ENCODE measurements around the gene MACROD2. TPM values are rescaled to one million over a fixed set of nuclear protein-coding genes. Genes with fewer than 3 reads are reported as not detected.

Gene MACROD2
- total RNA-seq, 2 donors from 2014 or later = not detected

- no peak for ATAC-seq (replicated peaks in 1 of 2)
- no peak overlapping the region for H3K4me3 Mint-ChIP-seq
- no peak overlapping the region for H3K27ac Mint-ChIP-seq
These were observed 805.5 kb downstream of the MACROD2 start for GRCh38 chr20:14800707-14801425.

DNA sequence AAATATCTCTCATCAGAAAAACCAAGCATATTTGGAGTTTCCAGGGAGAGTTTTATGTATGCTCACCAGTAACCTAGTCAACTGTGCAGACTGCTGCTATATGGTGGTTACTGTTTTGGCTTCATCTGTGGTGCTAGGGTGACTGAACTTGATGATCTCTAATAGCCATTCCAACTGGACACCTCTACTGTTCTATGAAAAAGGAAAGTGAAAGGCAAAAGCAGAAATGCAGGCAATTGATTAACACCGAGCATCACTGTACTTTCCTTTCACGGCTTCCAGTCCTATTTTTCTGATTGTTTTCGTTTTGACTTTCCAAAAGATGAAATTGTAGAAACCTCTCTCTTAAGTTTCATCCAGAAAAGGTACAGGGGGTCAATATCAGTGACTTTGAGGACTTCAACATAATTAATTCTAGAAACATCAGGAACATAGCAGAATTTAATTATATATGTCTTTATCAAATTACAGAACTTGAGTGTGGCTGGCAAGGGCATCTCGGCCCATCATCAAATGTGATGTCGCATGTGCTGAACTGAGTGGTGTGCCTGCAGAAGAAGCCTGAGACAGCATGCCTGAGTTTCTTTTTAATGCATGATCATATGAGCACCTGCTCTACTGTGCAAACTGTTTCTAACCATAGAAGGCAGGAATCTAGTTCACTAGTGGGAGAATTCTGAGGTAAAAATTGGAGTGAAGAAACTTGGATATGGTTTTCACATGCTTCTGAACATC lies 806.4 kb downstream of the MACROD2 start:
- H3K4me3 Mint-ChIP-seq = no peak overlapping the region
- H3K9me3 Mint-ChIP-seq = peaks cover 2 to 12% of the 10 kb centered on the region in 2 donors
- H3K27me3 Mint-ChIP-seq (ENCODE audit: low read depth) = no peaks in the 10 kb centered on the region
- ATAC-seq (replicated peaks in 1 of 2) (no peak), DNase-seq (no peak)
- no peak overlapping the region for H3K27ac Mint-ChIP-seq
- no peaks in the 10 kb centered on the region for H3K36me3 Mint-ChIP-seq (ENCODE audit: insufficient read depth in 2 of 2)
- H3K4me1 Mint-ChIP-seq (ENCODE audit: low read depth) = no peaks in the 10 kb centered on the region

More at GRCh38 chr20:14800707-14801425, 805.5 kb downstream of the MACROD2 start:
- Mint-ChIP-seq H3K36me3 (ENCODE audit: insufficient read depth in 2 of 2) (no peaks in the 10 kb centered on the region), H3K4me1 (ENCODE audit: low read depth) (no peaks in the 10 kb centered on the region), H3K27me3 (ENCODE audit: low read depth) (no peaks in the 10 kb centered on the region), H3K9me3 (peaks cover 2 to 12% of the 10 kb centered on the region in 2 donors)
- no peak for DNase-seq

DNA sequence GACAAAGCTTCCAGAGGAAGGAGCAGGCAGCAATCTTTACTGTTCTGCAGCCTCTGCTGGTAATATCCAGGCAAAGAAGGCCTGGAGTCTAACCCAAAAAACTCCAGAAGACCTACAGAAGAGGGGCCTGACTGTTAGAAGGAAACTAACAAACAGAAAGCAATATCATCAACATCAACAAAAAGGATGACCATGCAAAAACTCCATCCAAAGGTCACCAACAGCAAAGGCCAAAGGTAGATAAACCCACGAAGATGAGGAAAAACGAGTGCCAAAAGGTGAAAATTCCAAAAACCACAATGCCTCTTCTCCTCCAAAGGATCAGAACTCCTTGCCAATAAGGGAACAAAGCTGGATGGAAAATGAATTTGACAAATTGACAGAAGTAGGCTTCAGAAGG lies 811.9 kb downstream of the MACROD2 start:
- Mint-ChIP-seq H3K4me3 (no peak overlapping the region), H3K9me3 (peaks cover 15 to 20% of the 10 kb centered on the region in 2 donors), H3K36me3 (ENCODE audit: insufficient read depth in 2 of 2) (peaks cover 0 to 4% of the 10 kb centered on the region in 2 donors), H3K27me3 (ENCODE audit: low read depth) (no peaks in the 10 kb centered on the region), H3K4me1 (ENCODE audit: low read depth) (no peaks in the 10 kb centered on the region), H3K27ac (no peak overlapping the region)
- DNase-seq = no peak
- ATAC-seq (replicated peaks in 1 of 2) = no peak

GRCh38 chr20:14815340-14815739 lies 820.0 kb downstream of the MACROD2 start:
- H3K36me3 Mint-ChIP-seq (ENCODE audit: insufficient read depth in 2 of 2) = peaks cover 0 to 2% of the 10 kb centered on the region in 2 donors
- no peak for DNase-seq
- H3K9me3 Mint-ChIP-seq = peaks cover 8 to 18% of the 10 kb centered on the region in 2 donors
- H3K4me3 Mint-ChIP-seq = no peak overlapping the region
- no peaks in the 10 kb centered on the region for H3K27me3 Mint-ChIP-seq (ENCODE audit: low read depth)
- no peaks in the 10 kb centered on the region for H3K4me1 Mint-ChIP-seq (ENCODE audit: low read depth)
- no peak overlapping the region for H3K27ac Mint-ChIP-seq
- no peak for ATAC-seq (replicated peaks in 1 of 2)

- Mint-ChIP-seq H3K27ac (no peak overlapping the region), H3K9me3 (peaks cover 6 to 23% of the 10 kb centered on the region in 2 donors), H3K36me3 (ENCODE audit: insufficient read depth in 2 of 2) (peaks cover 0 to 2% of the 10 kb centered on the region in 2 donors), H3K4me3 (no peak overlapping the region), H3K4me1 (ENCODE audit: low read depth) (no peaks in the 10 kb centered on the region), H3K27me3 (ENCODE audit: low read depth) (no peaks in the 10 kb centered on the region)
- DNase-seq = no peak
- no peak for ATAC-seq (replicated peaks in 1 of 2)
These were observed 821.2 kb downstream of the MACROD2 start for GRCh38 chr20:14816471-14816870.

DNA sequence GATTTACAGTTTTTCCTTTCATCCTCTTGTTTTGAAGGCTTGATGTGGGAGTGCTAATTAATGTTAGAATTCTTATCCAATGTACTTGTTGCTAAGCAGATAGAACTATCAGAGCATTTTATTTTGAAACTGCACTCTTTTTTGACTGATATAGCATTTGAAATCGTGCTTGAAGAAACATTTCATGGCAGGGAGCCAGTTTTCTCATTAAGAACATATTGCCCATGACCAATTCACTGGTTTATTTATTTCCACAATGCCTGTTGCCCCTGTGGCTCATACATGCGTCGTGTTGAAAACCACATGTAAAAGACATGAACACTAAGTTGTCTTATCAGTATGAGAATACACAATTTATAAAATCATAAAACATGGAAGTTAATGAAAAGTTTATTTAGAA lies 821.8 kb downstream of the MACROD2 start:
- peaks cover 0 to under 1% of the 10 kb centered on the region in 2 donors for H3K36me3 Mint-ChIP-seq (ENCODE audit: insufficient read depth in 2 of 2)
- no peak overlapping the region for H3K27ac Mint-ChIP-seq
- no peaks in the 10 kb centered on the region for H3K4me1 Mint-ChIP-seq (ENCODE audit: low read depth)
- H3K27me3 Mint-ChIP-seq (ENCODE audit: low read depth) = no peaks in the 10 kb centered on the region
- ATAC-seq (replicated peaks in 1 of 2) (no peak), DNase-seq (no peak)
- peaks cover 5 to 18% of the 10 kb centered on the region in 2 donors for H3K9me3 Mint-ChIP-seq
- no peak overlapping the region for H3K4me3 Mint-ChIP-seq

DNA sequence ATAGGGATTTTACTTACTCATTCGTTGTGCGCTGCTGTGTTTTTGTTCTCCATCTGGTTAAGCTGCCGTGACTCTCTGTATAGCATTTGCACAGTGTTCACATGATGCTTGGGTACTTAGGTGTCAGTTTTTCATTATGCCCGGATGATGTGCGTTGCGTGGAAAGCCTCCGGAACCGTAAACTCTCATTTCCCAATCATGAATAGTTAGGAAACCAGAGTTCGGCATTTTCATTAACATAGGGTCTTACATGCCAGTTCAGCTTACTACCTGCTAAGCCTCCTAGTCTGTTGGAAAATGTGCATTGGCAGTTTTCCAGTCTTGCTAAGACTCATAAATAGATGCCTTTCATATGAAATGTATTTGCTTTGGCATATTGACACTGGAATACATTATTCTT lies 825.5 kb downstream of the MACROD2 start:
- no peak for DNase-seq
- no peak for ATAC-seq (replicated peaks in 1 of 2)
- Mint-ChIP-seq H3K36me3 (ENCODE audit: insufficient read depth in 2 of 2) (no peaks in the 10 kb centered on the region), H3K4me3 (no peak overlapping the region), H3K9me3 (peaks cover 5 to 15% of the 10 kb centered on the region in 2 donors), H3K27ac (no peak overlapping the region), H3K4me1 (ENCODE audit: low read depth) (no peaks in the 10 kb centered on the region), H3K27me3 (ENCODE audit: low read depth) (no peaks in the 10 kb centered on the region)

- no peak for ATAC-seq (replicated peaks in 1 of 2)
- Mint-ChIP-seq H3K4me1 (ENCODE audit: low read depth) (no peaks in the 10 kb centered on the region), H3K27me3 (ENCODE audit: low read depth) (no peaks in the 10 kb centered on the region), H3K36me3 (ENCODE audit: insufficient read depth in 2 of 2) (no peaks in the 10 kb centered on the region), H3K27ac (no peak overlapping the region), H3K9me3 (peaks cover 5 to 15% of the 10 kb centered on the region in 2 donors), H3K4me3 (no peak overlapping the region)
- no peak for DNase-seq
These were observed 825.9 kb downstream of the MACROD2 start for GRCh38 chr20:14821251-14821650.

DNA sequence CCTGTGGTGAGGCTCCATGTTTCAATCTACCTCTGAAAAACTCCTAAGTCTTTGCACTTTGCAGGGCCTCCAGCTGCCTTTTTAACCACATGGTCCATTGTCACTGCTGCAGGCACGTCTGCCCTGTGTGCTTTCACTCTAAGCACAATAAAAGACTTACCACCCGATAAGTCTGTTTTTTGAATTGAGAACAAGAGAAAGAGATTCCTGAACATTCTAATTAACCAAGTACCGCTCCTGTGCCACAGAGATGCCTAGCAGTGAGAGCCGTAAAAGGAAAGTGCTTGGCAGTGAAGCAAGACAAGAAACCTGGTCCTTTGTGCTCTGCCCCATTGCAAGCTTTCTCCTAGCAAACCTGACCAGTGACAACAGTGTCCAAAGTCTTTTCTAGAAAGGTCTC lies 829.7 kb downstream of the MACROD2 start:
- no peak for ATAC-seq (replicated peaks in 1 of 2)
- Mint-ChIP-seq H3K27me3 (ENCODE audit: low read depth) (no peaks in the 10 kb centered on the region), H3K27ac (no peak overlapping the region), H3K4me1 (ENCODE audit: low read depth) (no peaks in the 10 kb centered on the region), H3K36me3 (ENCODE audit: insufficient read depth in 2 of 2) (no peaks in the 10 kb centered on the region), H3K9me3 (peaks cover 0 to 6% of the 10 kb centered on the region in 2 donors), H3K4me3 (no peak overlapping the region)
- no peak for DNase-seq

DNA sequence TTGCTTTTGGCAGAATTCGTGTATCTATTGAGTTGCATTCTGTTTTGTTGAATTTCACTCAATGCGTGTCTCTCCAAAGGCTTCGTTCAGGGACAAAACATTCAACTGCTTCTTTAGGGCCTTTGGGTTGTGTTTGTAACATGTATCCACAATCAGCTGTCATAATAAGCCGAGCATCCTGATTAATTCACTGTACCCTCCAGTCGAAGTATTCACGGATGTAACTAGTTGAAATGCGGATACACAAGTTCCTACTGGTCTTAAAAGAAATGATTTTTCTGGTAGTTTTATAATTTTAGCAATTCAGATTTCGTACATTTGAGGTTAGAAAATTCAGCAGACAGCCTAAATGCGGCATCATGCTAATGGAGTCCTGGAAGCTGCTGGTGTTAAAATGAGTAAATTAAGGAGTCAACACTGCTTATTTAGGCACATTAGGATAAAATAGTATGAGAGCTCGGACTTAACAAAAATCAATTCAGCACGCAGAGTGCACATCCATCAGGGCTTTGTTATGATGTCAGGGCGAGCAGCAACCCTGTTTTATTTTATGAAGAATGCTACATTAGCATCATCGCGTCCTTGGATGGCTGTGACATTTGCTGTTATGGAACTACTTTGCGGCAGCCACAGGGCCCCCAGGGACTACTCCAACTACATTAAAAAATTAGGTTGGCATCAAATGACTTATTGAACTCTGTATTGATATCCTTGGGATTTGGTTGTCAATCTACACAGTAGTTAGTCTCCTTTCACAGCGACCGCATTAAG lies 831.4 kb downstream of the MACROD2 start:
- Mint-ChIP-seq H3K27ac (no peak overlapping the region), H3K27me3 (ENCODE audit: low read depth) (no peaks in the 10 kb centered on the region), H3K4me1 (ENCODE audit: low read depth) (no peaks in the 10 kb centered on the region), H3K9me3 (no peaks in the 10 kb centered on the region), H3K4me3 (no peak overlapping the region), H3K36me3 (ENCODE audit: insufficient read depth in 2 of 2) (no peaks in the 10 kb centered on the region)
- ATAC-seq (replicated peaks in 1 of 2) = no peak
- DNase-seq = no peak

GRCh38 chr20:14828459-14828858 lies 833.1 kb downstream of the MACROD2 start:
- Mint-ChIP-seq H3K9me3 (peaks cover 0 to 2% of the 10 kb centered on the region in 2 donors), H3K4me3 (no peak overlapping the region), H3K27me3 (ENCODE audit: low read depth) (no peaks in the 10 kb centered on the region), H3K27ac (no peak overlapping the region), H3K36me3 (ENCODE audit: insufficient read depth in 2 of 2) (no peaks in the 10 kb centered on the region), H3K4me1 (ENCODE audit: low read depth) (no peaks in the 10 kb centered on the region)
- ATAC-seq (replicated peaks in 1 of 2) = no peak
- DNase-seq = no peak

DNA sequence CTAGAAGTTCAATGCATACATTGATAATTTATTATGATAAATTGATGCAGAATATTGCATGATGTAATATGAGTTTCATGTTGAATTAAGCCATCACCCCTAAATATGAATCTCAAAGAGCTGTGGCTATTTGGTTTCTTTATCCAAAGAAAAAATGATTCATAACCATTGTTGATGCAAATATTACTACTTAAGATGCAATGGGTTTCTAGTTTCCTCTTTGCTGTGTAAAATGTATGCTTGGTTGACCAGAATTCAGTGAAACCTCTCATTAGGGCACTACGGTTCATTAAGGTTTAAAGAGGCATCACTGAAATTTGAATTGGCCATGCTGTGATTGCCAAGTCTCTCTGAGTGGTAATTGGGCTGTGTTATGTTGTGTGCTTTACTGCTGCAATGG lies 834.6 kb downstream of the MACROD2 start:
- Mint-ChIP-seq H3K27me3 (ENCODE audit: low read depth) (no peaks in the 10 kb centered on the region), H3K4me1 (ENCODE audit: low read depth) (no peaks in the 10 kb centered on the region)
- no peak for ATAC-seq (replicated peaks in 1 of 2)

DNA sequence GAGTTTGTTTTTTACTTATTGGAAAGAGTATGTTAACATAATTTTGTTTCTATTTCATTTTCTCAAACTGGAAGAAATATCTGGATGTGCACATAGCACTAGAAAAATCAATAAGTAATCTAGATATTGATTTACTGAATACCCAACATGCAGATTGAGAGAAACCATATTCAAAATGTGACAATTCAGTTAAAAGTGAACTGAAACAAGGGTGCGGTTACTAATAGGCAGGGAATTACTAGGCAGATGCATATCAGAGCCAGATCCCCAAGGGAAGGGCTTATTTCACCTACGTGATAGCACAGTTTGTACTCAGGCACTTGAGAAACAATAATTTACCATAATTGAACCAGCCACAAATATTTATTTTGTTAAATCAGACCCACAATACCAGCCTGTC lies 835.1 kb downstream of the MACROD2 start:
- no peak for ATAC-seq (replicated peaks in 1 of 2)

More for the DNA sequence above, 834.6 kb downstream of the MACROD2 start:
- H3K27ac Mint-ChIP-seq = no peak overlapping the region
- H3K36me3 Mint-ChIP-seq (ENCODE audit: insufficient read depth in 2 of 2) = no peaks in the 10 kb centered on the region
- no peak for DNase-seq
- H3K4me3 Mint-ChIP-seq = no peak overlapping the region
- H3K9me3 Mint-ChIP-seq = peaks cover 0 to 2% of the 10 kb centered on the region in 2 donors

More for the DNA sequence above, 835.1 kb downstream of the MACROD2 start:
- H3K4me3 Mint-ChIP-seq = no peak overlapping the region
- H3K27ac Mint-ChIP-seq = no peak overlapping the region
- no peaks in the 10 kb centered on the region for H3K4me1 Mint-ChIP-seq (ENCODE audit: low read depth)
- H3K27me3 Mint-ChIP-seq (ENCODE audit: low read depth) = no peaks in the 10 kb centered on the region
- H3K9me3 Mint-ChIP-seq = peaks cover 0 to 2% of the 10 kb centered on the region in 2 donors
- DNase-seq = no peak
- no peaks in the 10 kb centered on the region for H3K36me3 Mint-ChIP-seq (ENCODE audit: insufficient read depth in 2 of 2)

Data from activated T-cell treated with anti-CD3 and anti-CD28 coated beads, Interleukin-2, amount 50 U/mL, for 72 hours (primary cell).